Measurements from ENCODE around the gene IGFBP4.

Gene IGFBP4

GRCh38 chr17:40457964-40458791, 14.9 kb downstream of the IGFBP4 start:
- H3K4me3 Mint-ChIP-seq = no peak overlapping the region
- no peak overlapping the region for H3K27ac Mint-ChIP-seq
- H3K27me3 Mint-ChIP-seq = no peaks in the 10 kb centered on the region
- no peaks in the 10 kb centered on the region for H3K9me3 Mint-ChIP-seq (ENCODE audit: low read depth)
- H3K4me1 Mint-ChIP-seq (ENCODE audit: low read depth) = no peaks in the 10 kb centered on the region
- H3K36me3 Mint-ChIP-seq = no peaks in the 10 kb centered on the region

- Mint-ChIP-seq H3K36me3 (no peaks in the 10 kb centered on the region), H3K27ac (no peak overlapping the region), H3K27me3 (no peaks in the 10 kb centered on the region)
Measured at GRCh38 chr17:40458851-40459482, 15.7 kb downstream of the IGFBP4 start.

GRCh38 chr17:40459636-40460603, 16.7 kb downstream of the IGFBP4 start:
- H3K4me1 Mint-ChIP-seq (ENCODE audit: low read depth) = no peaks in the 10 kb centered on the region
- H3K9me3 Mint-ChIP-seq (ENCODE audit: low read depth) = no peaks in the 10 kb centered on the region
- H3K27ac Mint-ChIP-seq = no peak overlapping the region
- no peak overlapping the region for H3K4me3 Mint-ChIP-seq
- H3K27me3 Mint-ChIP-seq = no peaks in the 10 kb centered on the region
- no peaks in the 10 kb centered on the region for H3K36me3 Mint-ChIP-seq

More at GRCh38 chr17:40458851-40459482, 15.7 kb downstream of the IGFBP4 start:
- Mint-ChIP-seq H3K4me3 (no peak overlapping the region), H3K9me3 (ENCODE audit: low read depth) (no peaks in the 10 kb centered on the region), H3K4me1 (ENCODE audit: low read depth) (no peaks in the 10 kb centered on the region)

GRCh38 chr17:40460604-40460967, 17.3 kb downstream of the IGFBP4 start:
- H3K4me3 Mint-ChIP-seq = no peak overlapping the region
- no peaks in the 10 kb centered on the region for H3K9me3 Mint-ChIP-seq (ENCODE audit: low read depth)
- H3K27ac Mint-ChIP-seq = no peak overlapping the region
- no peaks in the 10 kb centered on the region for H3K4me1 Mint-ChIP-seq (ENCODE audit: low read depth)
- no peaks in the 10 kb centered on the region for H3K27me3 Mint-ChIP-seq
- H3K36me3 Mint-ChIP-seq = no peaks in the 10 kb centered on the region

- no peaks in the 10 kb centered on the region for H3K27me3 Mint-ChIP-seq
- no peaks in the 10 kb centered on the region for H3K36me3 Mint-ChIP-seq
- H3K27ac Mint-ChIP-seq = no peak overlapping the region
- H3K4me1 Mint-ChIP-seq (ENCODE audit: low read depth) = no peaks in the 10 kb centered on the region
- H3K4me3 Mint-ChIP-seq = no peak overlapping the region
- H3K9me3 Mint-ChIP-seq (ENCODE audit: low read depth) = no peaks in the 10 kb centered on the region
Measured at GRCh38 chr17:40460968-40461731, 17.9 kb downstream of the IGFBP4 start.

GRCh38 chr17:40461732-40462342, 18.6 kb downstream of the IGFBP4 start:
- H3K9me3 Mint-ChIP-seq (ENCODE audit: low read depth) = no peaks in the 10 kb centered on the region
- H3K27me3 Mint-ChIP-seq = no peaks in the 10 kb centered on the region
- no peak overlapping the region for H3K27ac Mint-ChIP-seq

GRCh38 chr17:40462343-40463121, 19.3 kb downstream of the IGFBP4 start:
- Mint-ChIP-seq H3K9me3 (ENCODE audit: low read depth) (no peaks in the 10 kb centered on the region), H3K36me3 (no peaks in the 10 kb centered on the region), H3K27ac (no peak overlapping the region), H3K4me1 (ENCODE audit: low read depth) (no peaks in the 10 kb centered on the region), H3K27me3 (no peaks in the 10 kb centered on the region), H3K4me3 (no peak overlapping the region)

More at GRCh38 chr17:40461732-40462342, 18.6 kb downstream of the IGFBP4 start:
- H3K4me1 Mint-ChIP-seq (ENCODE audit: low read depth) = no peaks in the 10 kb centered on the region
- H3K36me3 Mint-ChIP-seq = no peaks in the 10 kb centered on the region
- no peak overlapping the region for H3K4me3 Mint-ChIP-seq

- no peaks in the 10 kb centered on the region for H3K36me3 Mint-ChIP-seq
- no peak overlapping the region for H3K27ac Mint-ChIP-seq
Measured at GRCh38 chr17:40463122-40463550, 19.9 kb downstream of the IGFBP4 start.

GRCh38 chr17:40464392-40464855, 21.2 kb downstream of the IGFBP4 start:
- H3K9me3 Mint-ChIP-seq (ENCODE audit: low read depth) = no peaks in the 10 kb centered on the region
- no peak overlapping the region for H3K27ac Mint-ChIP-seq
- H3K27me3 Mint-ChIP-seq = no peaks in the 10 kb centered on the region
- H3K36me3 Mint-ChIP-seq = no peaks in the 10 kb centered on the region
- H3K4me3 Mint-ChIP-seq = no peak overlapping the region
- H3K4me1 Mint-ChIP-seq (ENCODE audit: low read depth) = no peaks in the 10 kb centered on the region

More at GRCh38 chr17:40463122-40463550, 19.9 kb downstream of the IGFBP4 start:
- no peaks in the 10 kb centered on the region for H3K4me1 Mint-ChIP-seq (ENCODE audit: low read depth)
- no peak overlapping the region for H3K4me3 Mint-ChIP-seq
- no peaks in the 10 kb centered on the region for H3K9me3 Mint-ChIP-seq (ENCODE audit: low read depth)
- H3K27me3 Mint-ChIP-seq = no peaks in the 10 kb centered on the region

- Mint-ChIP-seq H3K27ac (no peak overlapping the region), H3K9me3 (ENCODE audit: low read depth) (no peaks in the 10 kb centered on the region), H3K36me3 (no peaks in the 10 kb centered on the region), H3K27me3 (no peaks in the 10 kb centered on the region), H3K4me3 (no peak overlapping the region), H3K4me1 (ENCODE audit: low read depth) (no peaks in the 10 kb centered on the region)
Measured at GRCh38 chr17:40466298-40466971, 23.2 kb downstream of the IGFBP4 start.

GRCh38 chr17:40467281-40467867, 24.1 kb downstream of the IGFBP4 start:
- H3K27ac Mint-ChIP-seq = no peak overlapping the region
- H3K27me3 Mint-ChIP-seq = no peaks in the 10 kb centered on the region
- H3K4me3 Mint-ChIP-seq = no peak overlapping the region
- no peaks in the 10 kb centered on the region for H3K9me3 Mint-ChIP-seq (ENCODE audit: low read depth)
- no peaks in the 10 kb centered on the region for H3K36me3 Mint-ChIP-seq
- no peaks in the 10 kb centered on the region for H3K4me1 Mint-ChIP-seq (ENCODE audit: low read depth)

GRCh38 chr17:40468560-40468959, 25.3 kb downstream of the IGFBP4 start:
- H3K27ac Mint-ChIP-seq = no peak overlapping the region

More at GRCh38 chr17:40468560-40468959, 25.3 kb downstream of the IGFBP4 start:
- Mint-ChIP-seq H3K4me3 (no peak overlapping the region), H3K27me3 (no peaks in the 10 kb centered on the region), H3K36me3 (no peaks in the 10 kb centered on the region), H3K4me1 (ENCODE audit: low read depth) (peaks cover 2% of the 10 kb centered on the region), H3K9me3 (ENCODE audit: low read depth) (no peaks in the 10 kb centered on the region)

Measured in activated naive CD8-positive, alpha-beta T cell (primary cell).